WERI-Rb-1 (cell line): ENCODE results near the gene RRP7A.
"Not testable (repeated sequence)": the region's sequence is repeated elsewhere in the genome, so short reads cannot be mapped to it uniquely, and the experiment has no call there.

Experiments
- DNase-seq: peaks from one replicate; pipeline ENCODE4 v3.0.0-alpha.2; 2020
- H3K27ac ChIP-seq: fragments of 250-450 bp; sonication (Bioruptor Pico); 2 replicates; pipeline ENCODE4 v1.5.1; 2020; ENCODE audit warnings: mild to moderate bottlenecking, moderate library complexity
- H3K27me3 ChIP-seq: fragments of 250-450 bp; sonication (Bioruptor Pico); 2 replicates; pipeline ENCODE4 v1.5.1; 2021; ENCODE audit warnings: mild to moderate bottlenecking, low read depth, moderate library complexity; ENCODE audit not compliant: insufficient read depth, severe bottlenecking
- H3K36me3 ChIP-seq: fragments of 250-450 bp; sonication (Bioruptor Pico); 2 replicates; pipeline ENCODE4 v1.5.1; 2020; ENCODE audit warnings: mild to moderate bottlenecking, moderate library complexity
- H3K4me3 ChIP-seq: 2 replicates; pipeline ENCODE4 v1.5.1; 2011; ENCODE audit warnings: low read depth, mild to moderate bottlenecking, control low read depth, low read length
- H3K9me3 ChIP-seq: fragments of 250-450 bp; sonication (Bioruptor Pico); 2 replicates; pipeline ENCODE4 v1.5.1; 2021; ENCODE audit warnings: mild to moderate bottlenecking, moderate library complexity; ENCODE audit not compliant: severe bottlenecking
- CTCF ChIP-seq: IDR thresholded peaks from 2 replicates; pipeline ENCODE4 v1.5.1; 2011; ENCODE audit warnings: low read depth, mild to moderate bottlenecking, control low read depth, inconsistent platforms, low read length

Gene RRP7A

GRCh38 chr22:42521228-42521546 is 1.6 kb upstream of the RRP7A start:
- no peak for DNase-seq
- Histone ChIP-seq H3K27ac (no peak overlapping the region), H3K4me3 (no peak overlapping the region), H3K36me3 (no peaks in the 10 kb centered on the region; the same call in 1 of the 2 replicates), H3K9me3 (no peaks in the 10 kb centered on the region), H3K27me3 (no peaks in the 10 kb centered on the region)
- no peak for TF ChIP-seq CTCF

- Histone ChIP-seq H3K27ac (peak overlapping the region; percentile 73), H3K4me3 (peak overlapping the region; percentile 80)
- not testable (repeated sequence) for H3K36me3 ChIP-seq, H3K27me3 ChIP-seq, DNase-seq, H3K9me3 ChIP-seq
Measured at GRCh38 chr22:42518638-42519524, 715 bp downstream of the RRP7A start.

GRCh38 chr22:42517103-42517502 is 2.5 kb downstream of the RRP7A start:
- not testable (repeated sequence) for H3K4me3 ChIP-seq, H3K27ac ChIP-seq, H3K9me3 ChIP-seq, H3K36me3 ChIP-seq, DNase-seq, H3K27me3 ChIP-seq

- Histone ChIP-seq H3K36me3 (peaks cover 7% of the 10 kb centered on the region), H3K27me3 (no peaks in the 10 kb centered on the region), H3K4me3 (no peak overlapping the region), H3K9me3 (no peaks in the 10 kb centered on the region), H3K27ac (no peak overlapping the region)
- TF ChIP-seq CTCF: no peak
- DNase-seq: no peak
Measured at GRCh38 chr22:42515896-42516295, 3.7 kb downstream of the RRP7A start.

DNA sequence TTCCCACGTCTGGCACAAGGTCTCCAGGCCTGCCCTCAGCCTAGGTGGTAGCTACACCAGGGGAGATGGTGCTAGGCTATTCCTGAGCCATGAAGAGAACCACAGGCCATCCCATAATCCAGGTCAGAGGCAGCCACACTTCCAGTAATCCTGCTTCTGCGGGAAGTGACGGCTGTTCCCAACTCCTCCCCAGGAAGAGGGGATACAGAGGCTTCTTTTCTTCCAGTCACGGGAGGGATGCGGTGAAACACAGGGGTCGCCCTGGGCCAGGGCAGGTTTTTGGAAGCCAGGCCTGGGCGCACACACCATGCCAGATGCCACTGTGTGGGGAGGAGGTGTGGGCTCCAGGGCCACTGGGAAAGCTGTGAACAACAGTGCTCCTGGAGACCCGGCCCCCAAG is 4.3 kb downstream of the RRP7A start:
- DNase-seq, H3K27ac ChIP-seq, H3K36me3 ChIP-seq, H3K9me3 ChIP-seq, H3K4me3 ChIP-seq, H3K27me3 ChIP-seq: not testable (repeated sequence)

GRCh38 chr22:42514331-42514730 is 5.3 kb downstream of the RRP7A start:
- H3K27me3 ChIP-seq, H3K4me3 ChIP-seq, H3K27ac ChIP-seq, DNase-seq, H3K9me3 ChIP-seq, H3K36me3 ChIP-seq: not testable (repeated sequence)

DNA sequence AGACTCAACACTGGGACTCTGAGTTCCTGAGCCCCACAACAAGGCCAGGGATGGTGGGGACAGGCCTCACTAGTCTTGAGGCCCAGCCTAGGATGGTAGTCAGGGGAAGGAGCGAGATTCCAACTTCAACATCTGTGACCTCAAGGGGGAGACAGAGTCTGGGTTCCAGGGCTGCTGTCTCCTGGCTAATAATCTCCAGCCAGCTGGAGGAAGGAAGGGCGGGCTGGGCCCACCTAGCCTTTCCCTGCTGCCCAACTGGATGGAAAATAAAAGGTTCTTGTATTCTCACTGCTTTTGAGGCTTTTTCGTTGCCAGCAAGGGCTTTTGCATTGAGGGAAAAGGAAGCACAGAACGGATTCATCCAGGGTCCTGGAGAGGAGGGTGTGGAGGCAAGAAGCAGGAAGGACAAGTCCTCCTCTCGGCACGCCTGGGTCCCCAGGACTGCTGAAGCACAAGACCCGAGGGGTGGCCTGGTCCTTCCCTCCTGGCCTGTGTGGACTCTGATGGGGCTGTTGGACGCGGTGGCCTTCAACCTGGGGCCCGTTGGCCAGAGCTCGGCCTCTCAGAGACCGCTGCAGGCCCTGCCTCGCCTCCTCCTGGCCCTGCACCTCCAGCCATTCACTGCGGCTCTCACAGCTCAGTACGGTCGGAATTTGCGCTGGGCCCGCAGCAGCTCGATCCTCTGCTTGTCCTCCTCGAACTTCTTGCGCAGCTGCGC is 7.2 kb downstream of the RRP7A start:
- H3K27ac ChIP-seq, H3K4me3 ChIP-seq, H3K27me3 ChIP-seq, H3K36me3 ChIP-seq, H3K9me3 ChIP-seq: not testable (repeated sequence)
- peak; percentile 34; the same call in 1 of the 2 replicates for TF ChIP-seq CTCF
- peak; percentile 68 for DNase-seq
